Fibroblast of skin of right quadriceps (primary cell): ENCODE measurements around the gene SLC36A4.
"Not testable (repeated sequence)": the region's sequence is repeated elsewhere in the genome, so short reads cannot be mapped to it uniquely, and the experiment has no call there.

Experiments
- DNase-seq: peaks from one replicate; pipeline ENCODE4 v3.0.0-alpha.2; 2013

Gene SLC36A4

GRCh38 chr11:93193731-93194130 is 4.1 kb downstream of the SLC36A4 start:
- DNase-seq = no peak

- no peak for DNase-seq
These were observed 5.6 kb downstream of the SLC36A4 start for GRCh38 chr11:93192163-93192562.

GRCh38 chr11:93189462-93189861 is 8.3 kb downstream of the SLC36A4 start:
- DNase-seq = no peak

GRCh38 chr11:93188726-93189125 is 9.1 kb downstream of the SLC36A4 start:
- DNase-seq = no peak

GRCh38 chr11:93187290-93187689 is 10.5 kb downstream of the SLC36A4 start:
- DNase-seq = no peak

- DNase-seq = not testable (repeated sequence)
These were observed 19.9 kb downstream of the SLC36A4 start for GRCh38 chr11:93177891-93178290.

GRCh38 chr11:93169950-93170561 is 27.7 kb downstream of the SLC36A4 start:
- DNase-seq = peak; percentile 5

- no peak for DNase-seq
These were observed 28.6 kb downstream of the SLC36A4 start for GRCh38 chr11:93169143-93169542.

- DNase-seq = no peak
These were observed 30.9 kb downstream of the SLC36A4 start for GRCh38 chr11:93166862-93167261.

GRCh38 chr11:93166194-93166593 is 31.6 kb downstream of the SLC36A4 start:
- no peak for DNase-seq

- no peak for DNase-seq
These were observed 37.0 kb downstream of the SLC36A4 start for GRCh38 chr11:93160808-93161207.

- DNase-seq = no peak
These were observed 37.6 kb downstream of the SLC36A4 start for GRCh38 chr11:93160156-93160555.

- DNase-seq = no peak
These were observed 38.1 kb downstream of the SLC36A4 start for GRCh38 chr11:93159721-93160120.

- DNase-seq = no peak
These were observed 42.1 kb downstream of the SLC36A4 start for GRCh38 chr11:93155738-93156137.

- DNase-seq = no peak
These were observed 52.3 kb downstream of the SLC36A4 start for GRCh38 chr11:93145390-93145915.

GRCh38 chr11:93143800-93144199 is 54.0 kb downstream of the SLC36A4 start:
- DNase-seq = no peak

- DNase-seq = peak; percentile 42
These were observed 54.6 kb downstream of the SLC36A4 start for GRCh38 chr11:93143186-93143585.

GRCh38 chr11:93133488-93134109 is 64.2 kb downstream of the SLC36A4 start:
- DNase-seq = peak; percentile 25

GRCh38 chr11:93132836-93133235 is 65.0 kb downstream of the SLC36A4 start:
- DNase-seq = no peak

GRCh38 chr11:93131709-93132108 is 66.1 kb downstream of the SLC36A4 start:
- DNase-seq = no peak

GRCh38 chr11:93128574-93128973 is 69.2 kb downstream of the SLC36A4 start:
- no peak for DNase-seq

GRCh38 chr11:93123351-93123898 is 74.4 kb downstream of the SLC36A4 start:
- peak; percentile 9 for DNase-seq

- no peak for DNase-seq
These were observed 75.1 kb downstream of the SLC36A4 start for GRCh38 chr11:93122535-93123235.

- no peak for DNase-seq
These were observed 79.5 kb downstream of the SLC36A4 start for GRCh38 chr11:93118276-93118675.
